A549 (cell line): ENCODE results near the gene SIGMAR1.

Source experiments
- EHMT2 ChIP-seq: fragments of 200-600 bp; sonication (generic); IDR thresholded peaks from 2 replicates; pipeline ENCODE4 v1.6.1; 2016; ENCODE audit warnings: antibody characterized with exemption, low read depth, mild to moderate bottlenecking, moderate library complexity
- MAX ChIP-seq: IDR thresholded peaks from 2 replicates; pipeline ENCODE4 v1.6.1; 2012
- MYC ChIP-seq: IDR thresholded peaks from 2 replicates; pipeline ENCODE4 v1.6.1; 2012; ENCODE audit warnings: mild to moderate bottlenecking, inconsistent platforms, low read length, improper control_type of control experiment, borderline replicate concordance
- POLR2A ChIP-seq: IDR thresholded peaks from 2 replicates; pipeline ENCODE4 v1.6.1; 2012; ENCODE audit warnings: mild to moderate bottlenecking, low read length
- POLR2AphosphoS2 ChIP-seq: conservative IDR thresholded peaks from 2 replicates; pipeline ENCODE4 v1.6.1; 2012; ENCODE audit warnings: low read length, improper control_type of control experiment, inconsistent platforms
- RAD21 ChIP-seq, 2 experiments: fragments of >200 bp in 1 of 2; sonication (Bioruptor Twin) in 1 of 2; formaldehyde crosslinking in 1 of 2; IDR thresholded peaks in 1 of 2; conservative IDR thresholded peaks in 1 of 2; 2 replicates in 1 of 2; 3 replicates in 1 of 2; pipeline ENCODE4 v1.6.1; 2012 to 2018; ENCODE audit warnings: inconsistent platforms in 1 of 2
- ZFP36 ChIP-seq: fragments of 450-650 bp; IDR thresholded peaks from 2 replicates; pipeline ENCODE4 v1.6.1; 2014; ENCODE audit warnings: borderline replicate concordance; ENCODE audit not compliant: partially characterized antibody
- TF ChIP-seq, protein P1 (sequence below): fragments of >200 bp; sonication (Bioruptor Twin); formaldehyde crosslinking; IDR thresholded peaks from 3 replicates; pipeline ENCODE4 v1.5.1; 2016
- TF ChIP-seq, protein P2 (sequence below): fragments of 200-600 bp; sonication (generic); IDR thresholded peaks from 2 replicates; pipeline ENCODE4 v1.6.1; 2016; ENCODE audit warnings: antibody characterized with exemption, mild to moderate bottlenecking, moderate library complexity
- TF ChIP-seq, protein P3 (sequence below): IDR thresholded peaks from 2 replicates; pipeline ENCODE4 v1.6.1; 2012

DNA sequence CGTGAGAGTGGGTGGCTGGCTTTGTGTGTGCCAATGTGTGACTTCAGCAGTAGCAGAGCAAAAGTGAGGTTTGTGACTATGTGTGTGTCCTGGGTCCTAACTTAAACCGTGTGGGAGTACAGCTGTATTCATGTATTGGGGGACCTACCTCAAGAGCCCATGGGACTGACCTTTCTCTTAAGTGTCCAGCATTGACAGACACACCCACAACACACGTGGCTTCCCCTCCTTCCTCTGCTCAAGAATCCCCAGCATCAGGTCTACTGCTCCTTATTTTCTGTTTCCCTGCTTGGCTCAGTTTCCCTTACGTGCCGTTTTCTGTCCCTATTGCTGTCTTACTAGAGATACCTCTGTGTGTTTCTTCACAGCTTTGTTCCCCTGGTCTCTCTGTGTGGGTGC lies 15.0 kb upstream of the SIGMAR1 start:
- TF ChIP-seq RAD21 (conservative IDR thresholded peaks at IDR 0.05 in 1 of 2, IDR thresholded peaks at IDR 0.05 in 1 of 2) (no peak), MAX (no peak), POLR2A (no peak), MYC (no peak), ZFP36 (no peak), EHMT2 (no peak), POLR2AphosphoS2 (no peak)
- TF ChIP-seq, protein P1, sequence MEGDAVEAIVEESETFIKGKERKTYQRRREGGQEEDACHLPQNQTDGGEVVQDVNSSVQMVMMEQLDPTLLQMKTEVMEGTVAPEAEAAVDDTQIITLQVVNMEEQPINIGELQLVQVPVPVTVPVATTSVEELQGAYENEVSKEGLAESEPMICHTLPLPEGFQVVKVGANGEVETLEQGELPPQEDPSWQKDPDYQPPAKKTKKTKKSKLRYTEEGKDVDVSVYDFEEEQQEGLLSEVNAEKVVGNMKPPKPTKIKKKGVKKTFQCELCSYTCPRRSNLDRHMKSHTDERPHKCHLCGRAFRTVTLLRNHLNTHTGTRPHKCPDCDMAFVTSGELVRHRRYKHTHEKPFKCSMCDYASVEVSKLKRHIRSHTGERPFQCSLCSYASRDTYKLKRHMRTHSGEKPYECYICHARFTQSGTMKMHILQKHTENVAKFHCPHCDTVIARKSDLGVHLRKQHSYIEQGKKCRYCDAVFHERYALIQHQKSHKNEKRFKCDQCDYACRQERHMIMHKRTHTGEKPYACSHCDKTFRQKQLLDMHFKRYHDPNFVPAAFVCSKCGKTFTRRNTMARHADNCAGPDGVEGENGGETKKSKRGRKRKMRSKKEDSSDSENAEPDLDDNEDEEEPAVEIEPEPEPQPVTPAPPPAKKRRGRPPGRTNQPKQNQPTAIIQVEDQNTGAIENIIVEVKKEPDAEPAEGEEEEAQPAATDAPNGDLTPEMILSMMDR = no peak
- TF ChIP-seq, protein P2, sequence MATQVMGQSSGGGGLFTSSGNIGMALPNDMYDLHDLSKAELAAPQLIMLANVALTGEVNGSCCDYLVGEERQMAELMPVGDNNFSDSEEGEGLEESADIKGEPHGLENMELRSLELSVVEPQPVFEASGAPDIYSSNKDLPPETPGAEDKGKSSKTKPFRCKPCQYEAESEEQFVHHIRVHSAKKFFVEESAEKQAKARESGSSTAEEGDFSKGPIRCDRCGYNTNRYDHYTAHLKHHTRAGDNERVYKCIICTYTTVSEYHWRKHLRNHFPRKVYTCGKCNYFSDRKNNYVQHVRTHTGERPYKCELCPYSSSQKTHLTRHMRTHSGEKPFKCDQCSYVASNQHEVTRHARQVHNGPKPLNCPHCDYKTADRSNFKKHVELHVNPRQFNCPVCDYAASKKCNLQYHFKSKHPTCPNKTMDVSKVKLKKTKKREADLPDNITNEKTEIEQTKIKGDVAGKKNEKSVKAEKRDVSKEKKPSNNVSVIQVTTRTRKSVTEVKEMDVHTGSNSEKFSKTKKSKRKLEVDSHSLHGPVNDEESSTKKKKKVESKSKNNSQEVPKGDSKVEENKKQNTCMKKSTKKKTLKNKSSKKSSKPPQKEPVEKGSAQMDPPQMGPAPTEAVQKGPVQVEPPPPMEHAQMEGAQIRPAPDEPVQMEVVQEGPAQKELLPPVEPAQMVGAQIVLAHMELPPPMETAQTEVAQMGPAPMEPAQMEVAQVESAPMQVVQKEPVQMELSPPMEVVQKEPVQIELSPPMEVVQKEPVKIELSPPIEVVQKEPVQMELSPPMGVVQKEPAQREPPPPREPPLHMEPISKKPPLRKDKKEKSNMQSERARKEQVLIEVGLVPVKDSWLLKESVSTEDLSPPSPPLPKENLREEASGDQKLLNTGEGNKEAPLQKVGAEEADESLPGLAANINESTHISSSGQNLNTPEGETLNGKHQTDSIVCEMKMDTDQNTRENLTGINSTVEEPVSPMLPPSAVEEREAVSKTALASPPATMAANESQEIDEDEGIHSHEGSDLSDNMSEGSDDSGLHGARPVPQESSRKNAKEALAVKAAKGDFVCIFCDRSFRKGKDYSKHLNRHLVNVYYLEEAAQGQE = no peak
- TF ChIP-seq, protein P3, sequence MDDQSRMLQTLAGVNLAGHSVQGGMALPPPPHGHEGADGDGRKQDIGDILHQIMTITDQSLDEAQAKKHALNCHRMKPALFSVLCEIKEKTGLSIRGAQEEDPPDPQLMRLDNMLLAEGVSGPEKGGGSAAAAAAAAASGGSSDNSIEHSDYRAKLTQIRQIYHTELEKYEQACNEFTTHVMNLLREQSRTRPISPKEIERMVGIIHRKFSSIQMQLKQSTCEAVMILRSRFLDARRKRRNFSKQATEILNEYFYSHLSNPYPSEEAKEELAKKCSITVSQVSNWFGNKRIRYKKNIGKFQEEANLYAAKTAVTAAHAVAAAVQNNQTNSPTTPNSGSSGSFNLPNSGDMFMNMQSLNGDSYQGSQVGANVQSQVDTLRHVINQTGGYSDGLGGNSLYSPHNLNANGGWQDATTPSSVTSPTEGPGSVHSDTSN = no peak
